ENCODE results near the gene FAM89A.
"Not testable (repeated sequence)": the region's sequence is repeated elsewhere in the genome, so short reads cannot be mapped to it uniquely, and the experiment has no call there.

Gene FAM89A

GRCh38 chr1:230994860-230995259 lies 45.2 kb downstream of the FAM89A start:
- DNase-seq = no peak

DNA sequence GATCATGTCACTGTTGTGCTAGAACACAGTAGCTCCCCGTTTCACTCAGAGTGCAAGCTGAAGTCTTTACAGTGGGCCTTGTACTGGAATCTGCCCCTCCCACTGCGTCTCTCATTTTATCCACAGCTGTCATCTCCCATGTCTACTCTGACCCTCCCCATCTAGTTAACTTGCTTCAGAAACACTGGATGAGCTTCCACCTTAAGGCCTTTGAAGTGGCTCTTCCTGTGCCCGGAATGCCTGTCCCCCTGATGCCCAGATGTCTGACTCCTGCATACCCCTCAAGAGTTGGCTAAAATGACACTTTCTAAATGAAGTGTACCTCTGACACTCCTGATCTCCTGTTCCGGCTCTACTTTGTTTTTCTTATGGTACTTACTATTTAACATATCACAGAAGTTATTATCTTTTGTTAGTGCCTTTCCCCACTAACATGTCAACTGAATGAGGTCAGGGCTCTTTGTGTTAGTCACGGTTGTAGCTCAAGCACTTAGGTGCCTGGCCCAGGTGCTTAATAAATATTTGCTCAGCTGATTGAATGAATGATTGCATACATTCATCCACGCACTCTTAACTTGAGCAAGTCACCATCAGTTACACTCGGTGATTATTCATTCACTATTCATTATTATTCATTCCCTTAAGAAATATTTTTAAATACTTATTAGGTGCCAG lies 47.8 kb downstream of the FAM89A start:
- peak in 4 of 56 donors; percentile 4 to 50 (median 24) for DNase-seq

GRCh38 chr1:230987448-230987847 lies 52.6 kb downstream of the FAM89A start:
- DNase-seq = no peak

DNA sequence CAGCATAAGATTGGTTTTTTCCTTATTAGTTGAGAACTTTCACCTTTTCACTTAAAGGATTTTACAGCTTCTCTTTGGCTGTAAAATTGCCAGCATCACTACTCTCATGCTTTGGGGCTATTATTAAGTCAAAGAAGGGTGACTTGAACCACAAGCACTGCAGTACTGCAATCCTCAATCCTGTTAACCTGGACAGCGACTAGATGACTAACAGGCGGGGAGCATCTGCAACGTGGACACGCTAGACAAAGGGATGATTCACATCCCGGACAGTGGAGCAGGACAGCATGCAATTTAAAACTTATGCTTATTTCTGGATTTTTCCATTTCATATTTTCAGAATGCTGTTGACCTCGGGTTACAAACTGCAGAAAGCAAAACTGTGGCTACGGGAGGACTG lies 53.1 kb downstream of the FAM89A start:
- peak in 4 of 56 donors; percentile 2 to 17 (median 4) for DNase-seq

DNA sequence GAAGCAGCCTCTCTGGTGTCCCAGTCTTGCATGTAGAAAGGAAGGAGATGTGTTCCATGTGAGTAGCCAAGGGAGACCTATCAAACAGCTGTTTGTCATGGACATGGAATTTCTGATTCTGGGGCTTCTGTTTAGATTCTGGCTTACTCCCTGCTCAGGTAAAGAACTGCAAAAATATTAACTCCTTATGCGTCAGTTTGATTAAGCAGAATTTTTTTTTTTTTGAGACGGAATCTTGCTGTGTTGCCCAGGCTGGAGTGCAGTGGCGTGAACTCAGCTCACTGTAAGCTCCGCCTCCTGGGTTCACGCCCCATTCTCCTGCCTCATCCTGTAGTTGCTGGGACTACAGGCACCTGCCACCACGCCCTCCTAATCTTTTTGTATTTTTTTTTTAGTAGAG lies 54.3 kb downstream of the FAM89A start:
- no peak for DNase-seq

GRCh38 chr1:230984622-230985515 lies 55.2 kb downstream of the FAM89A start:
- DNase-seq = not testable (repeated sequence)

GRCh38 chr1:230983811-230984210 lies 56.2 kb downstream of the FAM89A start:
- DNase-seq = no peak

DNA sequence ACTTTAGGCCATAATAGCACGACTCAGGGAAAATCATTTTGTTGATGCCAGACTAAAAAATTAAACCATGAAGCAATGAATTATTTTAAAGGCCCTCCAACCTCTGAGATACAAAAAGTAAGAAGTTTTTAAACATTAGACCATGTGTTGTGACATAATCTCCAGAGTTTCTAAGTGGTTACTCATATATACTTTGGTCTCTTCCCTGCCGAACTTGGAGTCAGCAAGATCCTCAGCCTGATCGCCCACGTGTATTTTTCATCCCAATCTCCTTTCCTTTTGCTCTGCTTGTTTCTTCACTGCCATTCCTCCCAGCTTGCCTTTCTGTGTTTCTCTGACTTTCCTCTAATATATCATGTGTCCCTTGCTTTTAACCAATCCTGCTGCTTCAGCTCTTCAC lies 57.4 kb downstream of the FAM89A start:
- DNase-seq = no peak

DNA sequence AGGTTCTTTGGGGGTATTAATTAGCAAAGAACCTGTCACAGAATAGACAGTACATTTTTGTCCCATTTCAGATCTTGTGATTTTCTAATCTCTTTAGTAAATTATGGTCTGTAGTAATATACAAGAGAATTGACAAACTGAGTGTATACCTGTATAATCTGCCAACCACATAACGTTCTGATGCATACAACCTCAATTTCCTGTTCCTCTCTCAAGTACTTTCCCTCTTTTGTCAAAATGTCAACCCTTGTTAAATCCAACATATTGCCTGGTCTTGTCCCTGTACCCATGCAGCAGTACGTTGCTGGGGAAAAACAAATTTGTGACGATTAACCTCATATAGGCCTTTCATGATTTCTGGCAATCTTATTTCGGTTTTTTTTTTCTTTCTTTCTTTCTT lies 60.1 kb downstream of the FAM89A start:
- DNase-seq = no peak

- DNase-seq = no peak
These were observed 60.7 kb downstream of the FAM89A start for GRCh38 chr1:230979389-230979716.

DNA sequence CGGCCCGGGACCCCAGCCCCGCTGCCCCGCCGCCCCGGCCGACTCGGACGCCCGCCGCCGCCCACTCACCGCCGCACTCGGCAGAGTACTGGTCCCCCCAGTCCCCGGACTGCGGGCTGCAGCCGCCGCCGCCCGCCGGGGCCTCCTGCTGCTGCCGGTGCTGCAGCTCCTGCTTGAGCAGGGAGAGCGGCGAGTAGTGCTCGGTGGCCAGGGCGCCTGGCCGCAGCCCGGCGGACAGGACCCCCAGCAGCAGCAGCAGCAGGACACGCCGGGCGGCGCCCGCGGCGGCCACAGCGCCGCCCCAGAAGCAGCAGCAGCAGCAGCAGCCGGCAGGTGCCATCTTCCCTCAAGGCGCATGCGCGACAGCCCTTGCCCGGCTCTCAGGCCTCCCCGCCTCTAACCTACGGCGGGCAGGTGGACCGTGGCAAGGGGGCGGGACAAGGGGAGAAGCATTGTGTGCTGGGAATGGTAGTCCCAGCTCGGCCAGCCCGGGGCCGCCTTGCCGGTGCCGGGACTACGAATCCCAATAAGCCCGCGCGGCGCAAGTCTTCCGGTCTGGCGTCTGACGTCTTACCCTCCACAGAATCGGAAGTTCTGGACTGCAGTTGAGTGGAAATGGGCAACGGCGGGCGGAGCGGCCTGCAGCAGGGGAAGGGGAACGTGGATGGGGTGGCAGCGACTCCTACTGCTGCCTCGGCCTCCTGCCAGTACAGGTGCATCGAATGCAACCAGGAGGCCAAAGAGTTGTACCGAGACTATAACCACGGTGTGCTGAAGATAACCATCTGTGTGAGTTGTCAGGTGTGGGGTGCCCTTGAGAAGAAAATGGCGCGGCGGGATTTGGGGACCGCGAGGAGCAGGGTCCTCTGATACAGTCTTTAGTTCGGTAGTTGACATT lies 61.3 kb downstream of the FAM89A start, which contains the start of the genes ARV1 and TTC13:
TSS of gene ARV1 (plus strand) at position 604 of the 898 bp plus-strand sequence. CDS start at position 616, 12 bp downstream.
TSS of gene TTC13 (minus strand) at position 371 of the 898 bp plus-strand sequence. CDS start at position 340, 31 bp downstream.
- peak; percentile 60 to 99 (median 98) for DNase-seq

DNA sequence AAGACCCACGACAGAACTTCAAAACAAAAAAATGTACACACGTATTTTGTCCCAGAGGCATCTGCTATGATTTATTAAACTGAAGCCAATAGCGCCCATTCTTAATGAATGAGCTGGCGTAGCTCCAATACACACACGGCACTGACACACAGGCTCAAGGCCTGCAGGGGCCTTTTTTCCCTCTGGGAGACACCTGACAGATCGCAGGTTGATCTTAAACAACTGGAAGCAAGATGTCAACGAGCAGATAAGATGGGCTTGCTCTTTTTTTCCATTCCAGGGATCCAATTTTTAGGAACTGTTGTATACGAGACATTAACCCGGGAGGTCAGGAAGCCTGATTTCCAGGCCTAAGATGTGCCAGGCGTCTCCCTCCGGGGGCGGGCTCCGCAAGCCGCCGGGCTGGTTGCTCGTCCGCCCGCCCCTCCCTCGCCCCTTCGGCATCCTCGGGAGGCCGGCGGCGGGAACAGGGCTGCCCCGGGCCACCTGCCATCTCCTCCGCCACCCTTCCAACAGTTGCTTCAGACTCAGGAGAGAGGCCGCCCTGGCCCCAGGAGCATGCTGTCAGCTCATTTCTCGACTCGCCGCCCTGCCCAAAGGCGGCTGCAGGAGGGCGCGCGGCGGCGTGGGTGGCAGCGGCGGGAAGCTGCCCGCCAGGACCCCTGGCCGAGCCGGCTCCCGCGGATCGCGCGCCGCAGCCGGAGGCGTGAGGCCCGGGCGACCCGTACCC lies 62.1 kb downstream of the FAM89A start:
- DNase-seq = peak in 14 of 56 donors; percentile 6 to 47 (median 26)

GRCh38 chr1:230976825-230977747 lies 63.0 kb downstream of the FAM89A start:
- no peak for DNase-seq

DNA sequence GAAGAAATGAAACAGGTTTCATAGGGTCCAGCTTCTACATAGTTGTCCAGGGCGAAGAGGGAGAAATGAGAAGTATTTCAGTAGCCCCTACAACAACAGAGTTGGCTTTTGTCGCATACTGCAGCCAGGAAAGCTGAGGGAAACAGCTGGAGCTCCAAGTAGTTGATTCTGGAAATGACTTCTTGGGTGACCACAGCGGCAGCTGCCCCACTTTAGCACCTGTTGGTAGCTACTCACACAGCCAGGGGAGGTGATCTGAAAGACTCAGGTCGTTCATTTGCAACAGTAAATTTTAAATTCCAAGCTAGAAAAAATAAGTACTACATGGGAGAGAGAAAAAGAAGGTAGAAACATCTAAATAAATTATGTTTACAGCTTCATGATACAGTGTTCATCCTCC lies 63.7 kb downstream of the FAM89A start:
- DNase-seq = no peak

GRCh38 chr1:230975636-230976035 lies 64.4 kb downstream of the FAM89A start:
- DNase-seq = no peak

GRCh38 chr1:230972855-230973271 lies 67.2 kb downstream of the FAM89A start:
- DNase-seq = no peak

DNA sequence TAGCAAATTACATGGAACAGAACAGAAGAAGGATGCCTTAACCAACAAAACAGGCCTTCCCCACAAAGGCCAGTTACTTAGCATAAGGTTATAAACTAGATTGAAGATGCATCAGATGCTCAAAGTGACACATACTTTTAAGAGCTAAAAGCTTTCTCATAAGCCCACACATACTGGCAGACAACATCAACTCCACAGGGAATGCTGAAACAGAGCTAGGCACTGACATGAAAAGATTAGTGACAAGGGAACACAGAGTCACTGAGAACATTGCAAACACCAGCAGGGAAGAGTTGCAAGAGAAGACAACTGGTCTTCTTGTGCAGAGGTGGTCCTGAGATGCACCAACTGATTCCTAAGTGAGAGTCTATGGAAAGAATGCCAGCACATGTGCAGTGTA lies 68.3 kb downstream of the FAM89A start:
- DNase-seq = peak in 1 of 56 donors; percentile 9

DNA sequence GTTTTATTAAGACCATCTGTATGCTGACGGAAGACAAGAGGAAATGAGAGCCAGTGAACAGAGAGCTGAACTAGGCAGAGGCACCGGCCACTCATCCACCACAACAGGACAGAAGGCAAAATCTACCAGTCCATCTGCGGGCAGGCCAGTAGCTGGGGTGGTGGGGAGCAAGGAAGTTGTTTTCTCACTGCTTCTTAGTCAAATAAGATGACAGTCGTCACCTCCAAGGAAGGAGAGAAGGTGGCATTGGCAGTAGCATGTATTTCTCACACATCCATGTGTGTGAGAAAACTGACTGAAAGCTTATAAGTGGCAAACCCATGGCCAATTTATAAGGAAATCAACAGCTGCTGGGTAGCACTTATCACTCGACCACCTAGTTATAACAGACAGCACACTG lies 69.6 kb downstream of the FAM89A start:
- DNase-seq = no peak

Measured in amygdala (tissue), 56 donors.